Endothelial cell of umbilical vein (primary cell): ENCODE data around the gene NID2. TPM values are rescaled to one million over a fixed set of nuclear protein-coding genes. Genes with fewer than 3 reads are reported as not detected.

Experiments used
- BruUV-seq: library from RNA; stranded (reverse); fragments of 400-500 nt; replicated peaks from 2 replicates; lab custom pipeline; 2021; lab: Mats Ljungman, UMichigan
- CTCF ChIA-PET: fragments of 300-600, 350-600 bp; sonication (Branson Sonifier 250); formaldehyde crosslinking; loops from one replicate; lab custom pipeline; 2021; ENCODE audit warnings: antibody characterized with exemption, inconsistent platforms; lab: Charles Lee
- POLR2A ChIA-PET: fragments of 300-600, 350-600 bp; sonication (Branson Sonifier 250); formaldehyde crosslinking; loops from one replicate; lab custom pipeline; 2021; ENCODE audit warnings: antibody characterized with exemption, inconsistent platforms; lab: Charles Lee
- DNase-seq: peaks from one replicate; pipeline ENCODE4 v3.0.0-alpha.2; 2011; ENCODE audit warnings: low read depth, low spot score
- FAIRE-seq: peaks from 2 replicates; lab custom pipeline; 2011; peaks lifted over from hg19 to GRCh38; lab: Jason Lieb, UNC
- H2AFZ ChIP-seq: 2 replicates; pipeline ENCODE4 v1.6.0; 2012; ENCODE audit warnings: low read depth, low read length, control low read depth, inconsistent platforms
- H3K27ac ChIP-seq: 2 replicates; pipeline ENCODE4 v1.5.1; 2011; ENCODE audit warnings: low read depth, mild to moderate bottlenecking, control low read depth, low read length, moderate library complexity; ENCODE audit not compliant: insufficient read depth
- H3K27me3 ChIP-seq, 2 experiments: 2 replicates each; pipeline versions ENCODE4 v1.6.0 to v1.6.1; 2011; ENCODE audit warnings: low read length in 2 of 2, mixed read lengths in 1 of 2; ENCODE audit not compliant: control insufficient read depth in 2 of 2, insufficient read depth in 2 of 2
- H3K36me3 ChIP-seq, 2 experiments: 2 replicates in 1 of 2; 3 replicates in 1 of 2; pipeline ENCODE4 v1.5.1; 2011; ENCODE audit warnings: low read length in 2 of 2, mild to moderate bottlenecking in 1 of 2, moderate library complexity in 1 of 2; ENCODE audit not compliant: control insufficient read depth in 2 of 2, insufficient read depth in 2 of 2; ENCODE audit errors: extremely low read depth in 1 of 2
- H3K4me1 ChIP-seq: 3 replicates; pipeline ENCODE4 v1.5.1; 2011; ENCODE audit warnings: mild to moderate bottlenecking, low read length; ENCODE audit not compliant: control insufficient read depth, insufficient read depth; ENCODE audit errors: extremely low read depth
- H3K4me2 ChIP-seq: 2 replicates; pipeline ENCODE4 v1.6.1; 2011; ENCODE audit warnings: low read length, control low read depth, mixed read lengths; ENCODE audit not compliant: insufficient read depth
- H3K4me3 ChIP-seq, 3 experiments: fragments of 200-600 bp in 1 of 3; sonication (generic), shearing (Covaris generic) in 1 of 3; replicated peaks in 1 of 3; 2 replicates each; pipeline ENCODE4 v1.5.1; 2011 to 2016; ENCODE audit warnings: control low read depth in 3 of 3, low read length in 3 of 3, mild to moderate bottlenecking in 2 of 3, inconsistent platforms in 1 of 3, low read depth in 1 of 3, moderate library complexity in 1 of 3; ENCODE audit not compliant: insufficient read depth in 1 of 3
- H3K79me2 ChIP-seq: 2 replicates; pipeline ENCODE4 v1.6.0; 2012; ENCODE audit warnings: low read length, inconsistent platforms; ENCODE audit not compliant: control insufficient read depth, insufficient read depth
- H3K9ac ChIP-seq: replicated peaks from 2 replicates; pipeline ENCODE3; 2011; ENCODE audit warnings: low read length, control low read depth; ENCODE audit not compliant: insufficient read depth; ENCODE audit errors: extremely low read depth
- H3K9me1 ChIP-seq: replicated peaks from 3 replicates; pipeline ENCODE4 v1.6.0; 2011; ENCODE audit warnings: mild to moderate bottlenecking, low read length; ENCODE audit not compliant: control insufficient read depth, insufficient read depth; ENCODE audit errors: extremely low read depth
- H3K9me3 ChIP-seq: replicated peaks from 2 replicates; pipeline ENCODE4 v1.5.1; 2012; ENCODE audit warnings: low read length, inconsistent platforms; ENCODE audit not compliant: control insufficient read depth, insufficient read depth
- H4K20me1 ChIP-seq: replicated peaks from 2 replicates; pipeline ENCODE3; 2011; ENCODE audit warnings: mild to moderate bottlenecking, low read length; ENCODE audit not compliant: control insufficient read depth, insufficient read depth; ENCODE audit errors: extremely low read depth
- EZH2 ChIP-seq: IDR thresholded peaks from 2 replicates; pipeline ENCODE4 v1.6.1; 2012; ENCODE audit warnings: borderline replicate concordance, low read depth, mild to moderate bottlenecking, moderate library complexity, low read length, inconsistent platforms; ENCODE audit not compliant: severe bottlenecking
- FOS ChIP-seq: IDR thresholded peaks from 2 replicates; pipeline ENCODE4 v1.6.1; 2011; ENCODE audit warnings: mild to moderate bottlenecking, low read length, moderate library complexity, borderline replicate concordance; ENCODE audit not compliant: insufficient read depth
- GATA2 ChIP-seq: IDR thresholded peaks from 2 replicates; pipeline ENCODE4 v1.7.0; 2011; ENCODE audit warnings: low read depth, mild to moderate bottlenecking, moderate library complexity, mixed read lengths, low read length; ENCODE audit not compliant: insufficient read length, insufficient read depth
- JUN ChIP-seq: IDR thresholded peaks from 2 replicates; pipeline ENCODE4 v1.6.1; 2011; ENCODE audit warnings: borderline replicate concordance, low read depth; ENCODE audit not compliant: insufficient read length, insufficient read depth
- MYC ChIP-seq: IDR thresholded peaks from one replicate; pipeline ENCODE4 v1.6.1; 2011; ENCODE audit warnings: mild to moderate bottlenecking, low read depth, low read length
- POLR2A ChIP-seq: IDR thresholded peaks from 2 replicates; pipeline ENCODE4 v1.6.1; 2012; ENCODE audit warnings: low read depth, mild to moderate bottlenecking, control low read depth, low read length
- POLR2AphosphoS5 ChIP-seq: IDR thresholded peaks from 2 replicates; pipeline ENCODE4 v1.6.1; 2012; ENCODE audit warnings: low read depth, mild to moderate bottlenecking, control low read depth, low read length, moderate library complexity; ENCODE audit not compliant: insufficient read depth
- dilution Hi-C: fragments of 300-500 bp; cut with MboI; formaldehyde crosslinking; loops from one replicate; pipeline ENCODE4 v1.15.0; 2019; ENCODE audit warnings: low sequenced_read_pairs; ENCODE audit not compliant: extremely low pct_ligation_motif_present
- intact Hi-C: fragments of 100-400 bp; cut with micrococcal nuclease; formaldehyde crosslinking; loops from one replicate; pipeline ENCODE4 v1.10.0; 2022
- polyA plus RNA-seq, 4 experiments: library from polyadenylated mRNA; depleted of rRNA in 3 of 4; stranded (reverse) in 3 of 4; unstranded in 1 of 4; fragments of >200 nt; gene quantifications; 2 replicates each; pipeline versions ENCODE4 v1.2.1 to v1.2.3, GENCODE V29; 2011 to 2012; ENCODE audit warnings: missing spikeins in 1 of 4
- total RNA-seq: library from RNA; stranded (reverse); gene quantifications from 2 replicates; pipeline ENCODE4 v1.2.3, GENCODE V29; 2021
- TF ChIP-seq, protein P1 (sequence below): IDR thresholded peaks from 2 replicates; pipeline ENCODE4 v1.6.1; 2011; ENCODE audit not compliant: insufficient read depth, insufficient read length
- TF ChIP-seq, protein P2 (sequence below), 2 donors: IDR thresholded peaks; 1 replicate in 1 of 2; 2 replicates in 1 of 2; pipeline ENCODE4 v1.5.1; 2011; ENCODE audit warnings: low read length in 2 of 2, mild to moderate bottlenecking in 2 of 2, moderate library complexity in 2 of 2, control low read depth in 1 of 2, inconsistent platforms in 1 of 2, low read depth in 1 of 2; ENCODE audit not compliant: insufficient read depth in 1 of 2; ENCODE audit errors: extremely low read depth in 1 of 2

The NID2 gene
- total and polyA plus RNA-seq, 2 donors (not counting 3 experiments of a cell fraction or from before 2014, with no cell fraction given): 22.5 to 56.7 TPM

DNA sequence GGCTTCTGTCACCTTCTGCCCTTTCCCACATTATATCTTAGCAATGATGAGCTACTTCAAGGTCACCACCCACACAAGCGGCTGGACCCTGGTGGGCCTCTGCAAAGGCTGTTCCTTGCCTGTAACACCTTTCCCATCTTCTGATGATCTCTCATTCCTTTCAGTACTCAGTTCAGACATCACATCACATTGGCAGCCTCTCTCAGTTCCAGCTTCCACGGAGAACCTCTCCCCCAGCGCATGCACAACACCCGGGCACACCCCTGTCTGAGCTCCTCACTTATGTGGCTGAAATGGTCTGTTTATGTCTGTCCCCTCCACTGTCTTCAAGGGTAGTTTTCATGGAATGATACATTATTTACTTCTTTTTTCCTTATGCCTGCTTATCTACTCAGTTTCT, 6.5 kb upstream of the NID2 start:
- H3K9me3 ChIP-seq: no peaks in the 10 kb centered on the region
- dilution Hi-C loops: no loop called here
- POLR2A ChIA-PET: no interaction called here
- no peaks in the 10 kb centered on the region for H3K9me1 ChIP-seq
- H3K4me1 ChIP-seq: peaks cover 57% of the 10 kb centered on the region
- CTCF ChIA-PET: interaction anchor here (0.8 kb wide), 1 partner anchor 14 kb away, joined by 3 read pairs; no protein-coding TSS in a partner anchor
- intact Hi-C loops: no loop called here
- DNase-seq (no peak), FAIRE-seq (no peak)
- no TSS peak for BruUV-seq
- no peaks in the 10 kb centered on the region for H3K27me3 ChIP-seq
- no peak overlapping the region for H2AFZ ChIP-seq
- TF ChIP-seq POLR2A: no peak
- TF ChIP-seq FOS: no peak
- TF ChIP-seq, protein P1, sequence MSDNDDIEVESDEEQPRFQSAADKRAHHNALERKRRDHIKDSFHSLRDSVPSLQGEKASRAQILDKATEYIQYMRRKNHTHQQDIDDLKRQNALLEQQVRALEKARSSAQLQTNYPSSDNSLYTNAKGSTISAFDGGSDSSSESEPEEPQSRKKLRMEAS: no peak
- TF ChIP-seq, protein P2, sequence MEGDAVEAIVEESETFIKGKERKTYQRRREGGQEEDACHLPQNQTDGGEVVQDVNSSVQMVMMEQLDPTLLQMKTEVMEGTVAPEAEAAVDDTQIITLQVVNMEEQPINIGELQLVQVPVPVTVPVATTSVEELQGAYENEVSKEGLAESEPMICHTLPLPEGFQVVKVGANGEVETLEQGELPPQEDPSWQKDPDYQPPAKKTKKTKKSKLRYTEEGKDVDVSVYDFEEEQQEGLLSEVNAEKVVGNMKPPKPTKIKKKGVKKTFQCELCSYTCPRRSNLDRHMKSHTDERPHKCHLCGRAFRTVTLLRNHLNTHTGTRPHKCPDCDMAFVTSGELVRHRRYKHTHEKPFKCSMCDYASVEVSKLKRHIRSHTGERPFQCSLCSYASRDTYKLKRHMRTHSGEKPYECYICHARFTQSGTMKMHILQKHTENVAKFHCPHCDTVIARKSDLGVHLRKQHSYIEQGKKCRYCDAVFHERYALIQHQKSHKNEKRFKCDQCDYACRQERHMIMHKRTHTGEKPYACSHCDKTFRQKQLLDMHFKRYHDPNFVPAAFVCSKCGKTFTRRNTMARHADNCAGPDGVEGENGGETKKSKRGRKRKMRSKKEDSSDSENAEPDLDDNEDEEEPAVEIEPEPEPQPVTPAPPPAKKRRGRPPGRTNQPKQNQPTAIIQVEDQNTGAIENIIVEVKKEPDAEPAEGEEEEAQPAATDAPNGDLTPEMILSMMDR (IDR thresholded peaks at IDR 0.05; ENCODE audit: extremely low read depth in 1 of 2, insufficient read depth in 1 of 2, low read depth in 1 of 2, low read length in 2 of 2): no peak
- TF ChIP-seq JUN: no peak
- TF ChIP-seq MYC: no peak
- TF ChIP-seq POLR2AphosphoS5: no peak
- TF ChIP-seq EZH2: no peak
- no peak for TF ChIP-seq GATA2
- no peak overlapping the region for H3K4me3 ChIP-seq
- H3K27ac ChIP-seq: no peak overlapping the region
- no peak overlapping the region for H3K4me2 ChIP-seq
- H3K79me2 ChIP-seq: no peaks in the 10 kb centered on the region
- H4K20me1 ChIP-seq: no peaks in the 10 kb centered on the region
- no peak overlapping the region for H3K9ac ChIP-seq
- H3K36me3 ChIP-seq: no peaks in the 10 kb centered on the region
